GM23338 (cell line): ENCODE results near the gene OBSCN. TPM values are rescaled to one million over a fixed set of nuclear protein-coding genes. Genes with fewer than 3 reads are reported as not detected.

Source experiments
- ZNF462 ChIP-seq: fragments of 250-450 bp; sonication (Bioruptor Pico); IDR thresholded peaks from 2 replicates; pipeline ENCODE4 v1.5.0; 2020; ENCODE audit warnings: mild to moderate bottlenecking, moderate library complexity
- microRNA-seq: library from miRNA; unstranded; fragments of <30 nt; microRNA quantifications from one replicate; pipeline ENCODE4, GENCODE V29; 2017
- polyA plus RNA-seq: library from polyadenylated mRNA; unstranded; fragments of >200 nt; fragmentation: Nextera tagmentation; extraction: Ambion mirVana; gene quantifications from 2 replicates; pipeline ENCODE4 v1.2.1, GENCODE V29; 2016
- total RNA-seq: library from RNA; depleted of rRNA; stranded (reverse); fragments of >200 nt; shearing (Covaris generic); gene quantifications from 2 replicates; pipeline ENCODE4 v1.2.3, GENCODE V29; 2014; rRNA removed

Gene OBSCN
- total and polyA plus RNA-seq, 2 experiments from 2014 or later = 8.4 to 38.5 TPM

DNA sequence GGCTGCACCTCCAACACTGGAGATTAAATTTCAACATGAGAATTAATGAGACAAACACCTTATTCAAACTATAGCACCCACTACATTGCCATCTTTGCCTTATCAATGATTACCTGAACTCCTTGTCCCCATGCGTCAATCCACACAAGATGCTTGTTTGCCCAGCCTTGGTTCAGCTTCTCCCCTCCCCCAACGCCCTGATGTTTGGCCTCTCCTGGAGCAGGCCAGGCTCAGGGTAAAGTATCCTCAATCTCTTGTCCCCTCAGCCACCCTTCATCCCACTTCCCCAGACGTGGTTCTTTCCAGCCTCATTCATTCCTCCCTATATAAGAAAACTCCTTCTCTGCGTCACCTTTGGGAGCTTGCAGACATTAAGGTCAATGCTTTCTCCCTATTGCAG, 220.6 kb downstream of the OBSCN start (continued):
- no peak for TF ChIP-seq ZNF462 (CRISPR knock-in tag)

Small RNAs within 50 kb of the gene (microRNA-seq; reads per million reads assigned to microRNA genes)
- not detected for gene MIR6742

Other genes starting within 250 kb of the OBSCN start
- gene WNT3A, start 201.0 kb upstream of the OBSCN start, total RNA-seq = 0.07 and 0.12 TPM in 2 replicates
- gene WNT3A, start 201.0 kb upstream of the OBSCN start, polyA plus RNA-seq = 0.40 and 0.65 TPM in 2 replicates
- 199 and 210 TPM in 2 replicates for gene ARF1, start 125.3 kb upstream of the OBSCN start, total RNA-seq
- 292 and 306 TPM in 2 replicates for gene ARF1, start 125.3 kb upstream of the OBSCN start, polyA plus RNA-seq
- 11.3 and 14.0 TPM in 2 replicates for gene C1orf35, start 104.7 kb upstream of the OBSCN start, total RNA-seq
- 67.6 and 75.9 TPM in 2 replicates for gene C1orf35, start 104.7 kb upstream of the OBSCN start, polyA plus RNA-seq
- 81.2 and 92.4 TPM in 2 replicates for gene MRPL55, start 98.7 kb upstream of the OBSCN start, total RNA-seq
- 172 and 182 TPM in 2 replicates for gene MRPL55, start 98.7 kb upstream of the OBSCN start, polyA plus RNA-seq
- gene GUK1, start 67.8 kb upstream of the OBSCN start, total RNA-seq = 84.0 and 87.5 TPM in 2 replicates
- gene GUK1, start 67.8 kb upstream of the OBSCN start, polyA plus RNA-seq = 104 and 121 TPM in 2 replicates
- 0.58 and 1.2 TPM in 2 replicates for gene GJC2, start 58.1 kb upstream of the OBSCN start, total RNA-seq
- gene GJC2, start 58.1 kb upstream of the OBSCN start, polyA plus RNA-seq = 0.15 and 0.23 TPM in 2 replicates
- gene IBA57, start 42.2 kb upstream of the OBSCN start, total RNA-seq = 7.3 and 10.3 TPM in 2 replicates
- 1.1 TPM in 2 replicates for gene IBA57, start 42.2 kb upstream of the OBSCN start, polyA plus RNA-seq
- 37.2 and 41.2 TPM in 2 replicates for gene TRIM11, start 198.8 kb downstream of the OBSCN start, total RNA-seq
- gene TRIM11, start 198.8 kb downstream of the OBSCN start, polyA plus RNA-seq = 16.2 and 17.5 TPM in 2 replicates
- 1.1 and 1.4 TPM in 2 replicates for gene TRIM17, start 208.8 kb downstream of the OBSCN start, total RNA-seq
- 0.86 and 1.4 TPM in 2 replicates for gene TRIM17, start 208.8 kb downstream of the OBSCN start, polyA plus RNA-seq